Motor neuron (in vitro differentiated cells): Measurements from ENCODE around the gene LTBP2. TPM values are rescaled to one million over a fixed set of nuclear protein-coding genes. Genes with fewer than 3 reads are reported as not detected.
A peak's percentile ranks its signal among the peaks of the same experiment; 100 is the strongest.

Experiments used
- ATAC-seq, 8 experiments: fragments of 200-7000 bp; cut with Tn5 transposase; replicated peaks in 6 of 8; 2 replicates each; pipeline ENCODE4 v1.8.0; 2021; ENCODE audit warnings: mild to moderate bottlenecking in 8 of 8, moderate library complexity in 8 of 8
- H3K27ac ChIP-seq, 2 donors: fragments of 250-450 bp; sonication (Bioruptor Pico); 2 replicates each; pipeline ENCODE4 v1.9.0; 2021; ENCODE audit warnings: antibody characterized with exemption in 2 of 2, mild to moderate bottlenecking in 2 of 2, moderate library complexity in 1 of 2
- H3K4me1 ChIP-seq, 2 donors: fragments of 250-450 bp; sonication (Bioruptor Pico); replicated peaks in 1 of 2; 2 replicates each; pipeline ENCODE4 v1.6.1; 2021; ENCODE audit warnings: antibody characterized with exemption in 2 of 2, mild to moderate bottlenecking in 2 of 2, moderate library complexity in 1 of 2
- H3K4me3 ChIP-seq, 5 donors: fragments of 250-450 bp; sonication (Bioruptor Pico); 2 replicates each; pipeline ENCODE4 v1.9.0; 2021; ENCODE audit warnings: antibody characterized with exemption in 5 of 5, mild to moderate bottlenecking in 5 of 5, moderate library complexity in 4 of 5
- WGBS, 10 experiments: fragments of 450-650 bp; shearing (Covaris generic); methylation state at CpG; one replicate each; pipeline ENCODE4 v1.0.0; 2022; 5-methylcytosine and 5-hydroxymethylcytosine counted together
- in situ Hi-C, 9 experiments: fragments of 400-800 bp; cut with MboI; loops; one replicate each; pipeline ENCODE4 v1.15.0; 2021; ENCODE audit warnings: low sequenced_read_pairs in 9 of 9, low pct_unique_long_range_greater_than_20kb in 2 of 9; ENCODE audit not compliant: unreplicated experiment in 9 of 9
- total RNA-seq, 8 experiments: library from RNA; unstranded; fragments of 300-600 nt; gene quantifications; 2 replicates each; pipeline versions ENCODE4 v1.2.3 to v1.2.4, GENCODE V29; 2022

The LTBP2 gene
- total RNA-seq, 8 experiments from 2014 or later = 0.46 to 27.0 (median 1.2) TPM

- Histone ChIP-seq H3K27ac (no peak overlapping the region), H3K4me3 (no peak overlapping the region), H3K4me1 (no peaks in the 10 kb centered on the region)
- in situ Hi-C loops = loop anchor here in 1 of 9 experiments (25.0 kb wide), 1 partner anchor 93 kb away; no protein-coding TSS in a partner anchor
- peak in 1 of 8 experiments; percentile 26 for ATAC-seq
- 0 to 90% (median 75%) methylated on average over 1 to 6 of the region's 8 CpGs; no CpG with 5 or more reads in 3 of the 10 experiments for WGBS, 10 experiments
Measured at GRCh38 chr14:74604911-74605310, 7.1 kb downstream of the LTBP2 start.

DNA sequence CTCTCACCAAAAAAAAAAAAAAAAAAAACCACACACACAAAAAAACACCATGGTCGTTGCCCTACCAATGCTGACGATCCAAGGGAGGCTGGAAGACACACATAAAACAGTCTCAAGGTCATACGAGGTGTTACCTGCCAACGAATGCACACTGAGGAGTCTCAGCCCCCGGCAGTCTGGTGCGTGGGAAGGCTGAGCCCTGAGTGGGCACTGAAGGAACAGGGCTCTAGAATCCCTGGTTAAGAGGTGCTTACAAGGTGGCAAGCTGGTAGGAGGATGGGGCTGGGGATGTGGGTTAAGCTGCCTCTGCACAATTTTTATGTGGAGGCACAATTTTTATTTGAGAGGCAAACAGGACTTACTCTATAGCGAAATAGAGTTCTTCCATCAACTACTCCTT, 7.9 kb downstream of the LTBP2 start:
- in situ Hi-C loops = loop anchor here in 1 of 9 experiments (25.0 kb wide), 1 partner anchor 92 kb away; no protein-coding TSS in a partner anchor
- no peak for ATAC-seq
- WGBS, 10 experiments = 60 to 100% (median 86%) methylated on average over 1 to 6 of the region's 7 CpGs; no CpG with 5 or more reads in 2 of the 10 experiments

GRCh38 chr14:74601982-74602381, 10.1 kb downstream of the LTBP2 start:
- no peak overlapping the region for H3K4me3 ChIP-seq
- H3K27ac ChIP-seq = no peak overlapping the region
- in situ Hi-C loops = loop anchor here in 1 of 9 experiments (25.0 kb wide), 1 partner anchor 90 kb away; no protein-coding TSS in a partner anchor
- no peak for ATAC-seq
- no peaks in the 10 kb centered on the region for H3K4me1 ChIP-seq
- WGBS, 10 experiments = 0 to 100% (median 87%) methylated on average over 1 to 7 of the region's 11 CpGs; no CpG with 5 or more reads in 3 of the 10 experiments

More for the DNA sequence above, 7.9 kb downstream of the LTBP2 start:
- no peak overlapping the region for H3K4me3 ChIP-seq
- H3K27ac ChIP-seq = no peak overlapping the region
- no peaks in the 10 kb centered on the region for H3K4me1 ChIP-seq

DNA sequence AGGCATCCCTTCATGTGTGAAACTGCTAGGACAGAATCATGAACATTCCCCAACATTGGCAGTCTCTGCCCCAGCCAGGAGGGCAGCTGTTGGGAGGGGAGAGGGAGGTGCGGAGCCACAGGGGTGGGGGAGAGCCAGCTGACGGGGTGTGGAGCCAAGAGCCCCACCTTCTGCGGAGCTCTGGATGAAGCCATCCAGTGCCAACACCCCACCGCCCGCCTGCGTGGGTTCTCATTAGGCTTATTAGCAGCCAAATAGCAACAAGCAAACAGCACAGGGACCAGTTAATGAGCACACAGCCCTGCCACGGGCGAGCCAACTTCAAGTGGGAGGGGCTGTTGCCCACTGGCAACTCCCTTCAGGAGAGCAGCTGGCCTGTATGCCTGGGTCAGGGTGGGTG, 12.1 kb downstream of the LTBP2 start:
- in situ Hi-C loops = loop anchor here in 1 of 9 experiments (25.0 kb wide), 1 partner anchor 88 kb away; no protein-coding TSS in a partner anchor
- peak in 2 of 8 experiments; percentile 8 to 12 for ATAC-seq
- Histone ChIP-seq H3K27ac (no peak overlapping the region), H3K4me1 (no peaks in the 10 kb centered on the region), H3K4me3 (no peak overlapping the region)
- 100% methylated on average over 3 of the region's 8 CpGs; no CpG with 5 or more reads in 9 of the 10 experiments for whole genome bisulfite sequencing, 10 experiments

DNA sequence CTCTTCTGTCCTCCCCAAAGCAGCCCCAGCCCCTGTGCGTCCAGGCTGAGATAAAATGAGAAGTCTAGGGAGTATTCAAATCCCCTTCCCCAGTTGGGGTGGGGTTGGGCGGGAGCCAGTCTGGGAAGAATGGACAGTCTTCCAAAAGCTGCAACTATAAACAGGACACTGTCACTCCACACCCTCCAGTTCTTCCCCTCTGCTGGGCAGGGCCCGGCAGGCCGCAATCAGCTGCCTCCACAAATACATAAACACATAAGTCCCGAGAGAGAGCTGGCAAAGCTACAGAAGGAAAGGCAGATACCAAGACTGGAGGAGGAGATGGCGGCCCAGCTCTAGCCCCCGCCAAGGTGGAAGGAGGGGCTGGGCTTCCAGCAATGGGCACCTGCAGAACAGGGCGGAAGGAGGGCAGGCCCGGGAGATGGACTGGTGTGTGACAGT, 12.7 kb downstream of the LTBP2 start:
- in situ Hi-C loops = no loop called here
- Histone ChIP-seq H3K4me3 (no peak overlapping the region), H3K4me1 (no peaks in the 10 kb centered on the region), H3K27ac (no peak overlapping the region)
- ATAC-seq = peak in 4 of 8 experiments; percentile 16 to 82 (median 72)
- WGBS, 10 experiments = 27 to 89% (median 53%) methylated on average over 3 to 7 of the region's 9 CpGs; no CpG with 5 or more reads in 7 of the 10 experiments

DNA sequence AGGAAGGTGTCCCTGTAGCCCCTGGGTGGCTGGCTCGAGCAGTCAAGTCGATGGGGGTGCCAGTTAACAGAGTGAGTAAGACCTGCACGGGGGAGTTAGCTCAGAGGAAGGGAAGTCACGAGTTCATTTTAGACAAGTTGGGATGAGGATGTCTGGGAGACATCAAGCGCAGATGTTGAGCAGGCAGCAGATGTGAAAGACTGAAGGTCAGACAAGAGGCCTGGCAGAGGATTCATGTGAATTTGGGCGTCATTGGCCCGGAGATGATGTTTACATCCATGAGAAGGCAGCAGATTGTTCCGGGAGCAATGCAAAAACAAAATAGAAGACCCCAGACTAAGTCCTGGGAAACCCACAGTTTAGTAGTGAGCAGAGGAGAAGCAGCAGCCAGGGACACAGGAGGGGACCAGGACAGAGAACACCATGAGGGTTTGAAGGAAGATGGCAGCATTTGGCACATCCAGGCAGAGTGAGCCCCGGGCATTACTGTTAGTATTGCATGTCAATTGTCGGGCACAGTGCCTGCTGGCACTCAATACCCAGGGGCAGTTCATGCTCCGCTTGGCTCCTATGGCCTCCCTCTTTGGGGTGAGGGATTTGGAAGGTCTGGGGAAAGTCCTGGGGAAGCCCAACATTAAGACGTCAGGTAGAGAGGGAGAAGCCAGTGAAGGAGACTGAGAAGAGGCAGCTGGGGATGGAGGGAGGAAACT, 15.1 kb downstream of the LTBP2 start:
- Histone ChIP-seq H3K27ac (no peak overlapping the region), H3K4me1 (peaks cover 0 to 3% of the 10 kb centered on the region in 2 donors), H3K4me3 (no peak overlapping the region)
- WGBS, 10 experiments = 0 to 92% (median 77%) methylated on average over 1 to 7 of the region's 12 CpGs; no CpG with 5 or more reads in 1 of the 10 experiments
- no peak for ATAC-seq
- in situ Hi-C loops = no loop called here

GRCh38 chr14:74595006-74595735, 16.9 kb downstream of the LTBP2 start:
- in situ Hi-C loops = no loop called here
- WGBS, 10 experiments = 49 to 93% (median 86%) methylated on average over 1 to 5 of the region's 15 CpGs; no CpG with 5 or more reads in 5 of the 10 experiments
- no peak overlapping the region for H3K27ac ChIP-seq
- peak in 4 of 8 experiments; percentile 30 to 55 (median 44) for ATAC-seq
- no peak overlapping the region for H3K4me3 ChIP-seq
- peaks cover 0 to 3% of the 10 kb centered on the region in 2 donors for H3K4me1 ChIP-seq

DNA sequence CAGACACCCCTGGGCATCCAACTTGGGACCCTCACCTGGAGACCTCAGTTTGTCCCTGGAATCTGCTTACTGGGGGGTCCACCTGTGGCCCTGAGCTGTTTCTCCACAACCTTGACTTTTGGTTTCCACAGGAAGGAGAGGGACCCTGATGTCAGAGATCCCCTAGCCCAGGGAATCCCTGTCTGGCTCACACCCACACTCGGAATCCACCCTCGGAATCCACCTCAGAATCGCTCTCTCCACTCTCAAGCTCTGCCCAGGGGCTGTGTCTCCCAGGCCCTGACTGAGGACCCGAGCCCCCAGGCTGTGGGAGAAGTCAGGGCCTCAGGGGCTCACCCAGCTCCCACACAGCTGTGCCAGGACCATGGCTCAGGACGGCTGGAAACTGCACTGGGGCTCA, 17.4 kb downstream of the LTBP2 start:
- no peak for ATAC-seq
- no peak overlapping the region for H3K4me3 ChIP-seq
- 12 to 80% (median 20%) methylated on average over 1 to 4 of the region's 5 CpGs; no CpG with 5 or more reads in 7 of the 10 experiments for WGBS, 10 experiments
- H3K27ac ChIP-seq = no peak overlapping the region
- in situ Hi-C loops = no loop called here
- H3K4me1 ChIP-seq = peaks cover 0 to 3% of the 10 kb centered on the region in 2 donors

GRCh38 chr14:74594029-74594428, 18.0 kb downstream of the LTBP2 start:
- in situ Hi-C loops = no loop called here
- no peak overlapping the region for H3K27ac ChIP-seq
- H3K4me1 ChIP-seq = peaks cover 0 to 3% of the 10 kb centered on the region in 2 donors
- WGBS, 10 experiments = 60% methylated on average over 1 of the region's 7 CpGs; no CpG with 5 or more reads in 9 of the 10 experiments
- peak in 2 of 8 experiments; percentile 8 to 15 for ATAC-seq
- H3K4me3 ChIP-seq = no peak overlapping the region

GRCh38 chr14:74593241-74593953, 18.6 kb downstream of the LTBP2 start:
- ATAC-seq = peak in 3 of 8 experiments; percentile 40 to 54 (median 53)
- no peak overlapping the region for H3K4me3 ChIP-seq
- H3K27ac ChIP-seq = no peak overlapping the region
- in situ Hi-C loops = no loop called here
- 0 to 100% (median 69%) methylated on average over 1 to 7 of the region's 10 CpGs; no CpG with 5 or more reads in 1 of the 10 experiments for WGBS, 10 experiments
- peaks cover 0 to 3% of the 10 kb centered on the region in 2 donors for H3K4me1 ChIP-seq

GRCh38 chr14:74592476-74593201, 19.4 kb downstream of the LTBP2 start:
- Histone ChIP-seq H3K27ac (no peak overlapping the region), H3K4me1 (peaks cover 0 to 3% of the 10 kb centered on the region in 2 donors), H3K4me3 (no peak overlapping the region)
- WGBS, 10 experiments = 80 to 97% (median 95%) methylated on average over 2 to 11 of the region's 13 CpGs; no CpG with 5 or more reads in 4 of the 10 experiments
- ATAC-seq = no peak
- in situ Hi-C loops = no loop called here

DNA sequence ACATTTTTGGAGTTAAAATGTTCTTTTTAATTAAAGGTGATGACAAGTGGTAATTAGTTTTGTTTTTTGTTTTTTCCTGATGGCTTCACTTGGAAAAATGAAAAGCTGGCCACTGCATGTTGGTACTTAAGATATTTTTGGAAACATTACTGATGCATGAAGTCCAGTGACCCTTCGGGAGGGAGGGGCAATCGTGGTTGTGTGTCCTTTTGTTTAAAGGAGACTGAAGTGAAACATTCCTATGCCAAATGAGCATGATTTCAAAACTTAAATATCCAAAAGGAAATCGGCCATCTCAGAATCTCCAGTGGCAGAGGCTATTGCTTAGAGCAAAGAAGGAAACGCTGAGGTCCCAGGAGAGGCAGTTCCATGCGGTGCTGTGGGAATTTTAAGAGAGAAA, 20.1 kb downstream of the LTBP2 start:
- WGBS, 10 experiments = 8 to 90% (median 67%) methylated on average over 1 to 4 of the region's 5 CpGs; no CpG with 5 or more reads in 1 of the 10 experiments

More for the DNA sequence above, 20.1 kb downstream of the LTBP2 start:
- Histone ChIP-seq H3K27ac (no peak overlapping the region), H3K4me1 (peaks cover 3 to 5% of the 10 kb centered on the region in 2 donors), H3K4me3 (no peak overlapping the region)
- in situ Hi-C loops = no loop called here
- ATAC-seq = no peak
